ENCODE results near the gene PDE3A. TPM values are rescaled to one million over a fixed set of nuclear protein-coding genes. Genes with fewer than 3 reads are reported as not detected.

The PDE3A gene
- total RNA-seq, 2 donors from 2014 or later, result 78.3 to 110 TPM

GRCh38 chr12:20473133-20473532, 104.8 kb downstream of the PDE3A start:
- peak overlapping the region; percentile 35 to 78 for H3K27ac ChIP-seq
- no peaks in the 10 kb centered on the region for H3K9me3 ChIP-seq
- H3K27me3 ChIP-seq (replicated peaks; ENCODE audit: insufficient read depth), result no peaks in the 10 kb centered on the region
- no peak overlapping the region for H3K4me3 ChIP-seq
- no peaks in the 10 kb centered on the region for H3K36me3 ChIP-seq
- ATAC-seq (ENCODE audit: insufficient number of reproducible peaks, low FRiP score, low read depth) (no peak), DNase-seq (ENCODE audit: low spot score) (no peak)
- no peak for TF ChIP-seq CTCF (IDR thresholded peaks at IDR 0.05)
- H3K4me1 ChIP-seq (ENCODE audit: control insufficient read depth in 1 of 2, low read depth in 2 of 2), result peaks cover 21 to 93% of the 10 kb centered on the region in 2 donors

- Histone ChIP-seq H3K27ac (peak overlapping the region; percentile 71 to 78), H3K27me3 (replicated peaks; ENCODE audit: insufficient read depth) (no peaks in the 10 kb centered on the region), H3K36me3 (no peaks in the 10 kb centered on the region), H3K4me3 (peak overlapping the region; percentile 58), H3K9me3 (no peaks in the 10 kb centered on the region), H3K4me1 (ENCODE audit: control insufficient read depth in 1 of 2, low read depth in 2 of 2) (peaks cover 27 to 93% of the 10 kb centered on the region in 2 donors)
- no peak for DNase-seq (ENCODE audit: low spot score)
- no peak for TF ChIP-seq CTCF (IDR thresholded peaks at IDR 0.05)
- no peak for ATAC-seq (ENCODE audit: insufficient number of reproducible peaks, low FRiP score, low read depth)
Measured at GRCh38 chr12:20474016-20474415, 105.7 kb downstream of the PDE3A start.

- no peak for TF ChIP-seq CTCF (IDR thresholded peaks at IDR 0.05)
- ATAC-seq (ENCODE audit: insufficient number of reproducible peaks, low FRiP score, low read depth) (no peak), DNase-seq (ENCODE audit: low spot score) (no peak)
- no peaks in the 10 kb centered on the region for H3K9me3 ChIP-seq
- H3K27me3 ChIP-seq (replicated peaks; ENCODE audit: insufficient read depth), result no peaks in the 10 kb centered on the region
- H3K36me3 ChIP-seq, result no peaks in the 10 kb centered on the region
- H3K4me1 ChIP-seq (ENCODE audit: control insufficient read depth in 1 of 2, low read depth in 2 of 2), result peaks cover 29 to 93% of the 10 kb centered on the region in 2 donors
- H3K4me3 ChIP-seq, result peak overlapping the region; percentile 58
- H3K27ac ChIP-seq, result peak overlapping the region; percentile 71 to 78
Measured at GRCh38 chr12:20474443-20474842, 106.1 kb downstream of the PDE3A start.

- Histone ChIP-seq H3K27me3 (replicated peaks; ENCODE audit: insufficient read depth) (no peaks in the 10 kb centered on the region), H3K27ac (peak overlapping the region; percentile 71 to 78)
- ATAC-seq (ENCODE audit: insufficient number of reproducible peaks, low FRiP score, low read depth), result peak; percentile 22
Measured at GRCh38 chr12:20475542-20475941, 107.2 kb downstream of the PDE3A start.

GRCh38 chr12:20476551-20476950, 108.2 kb downstream of the PDE3A start:
- Histone ChIP-seq H3K36me3 (no peaks in the 10 kb centered on the region), H3K4me1 (ENCODE audit: control insufficient read depth in 1 of 2, low read depth in 2 of 2) (peaks cover 33 to 93% of the 10 kb centered on the region in 2 donors), H3K4me3 (peak overlapping the region; percentile 52), H3K27ac (peak overlapping the region; percentile 71 to 78), H3K9me3 (no peaks in the 10 kb centered on the region), H3K27me3 (replicated peaks; ENCODE audit: insufficient read depth) (no peaks in the 10 kb centered on the region)
- DNase-seq (ENCODE audit: low spot score), result no peak
- no peak for ATAC-seq (ENCODE audit: insufficient number of reproducible peaks, low FRiP score, low read depth)
- no peak for TF ChIP-seq CTCF (IDR thresholded peaks at IDR 0.05)

More at GRCh38 chr12:20475542-20475941, 107.2 kb downstream of the PDE3A start:
- no peak for DNase-seq (ENCODE audit: low spot score)
- no peak for TF ChIP-seq CTCF (IDR thresholded peaks at IDR 0.05)
- Histone ChIP-seq H3K36me3 (no peaks in the 10 kb centered on the region), H3K9me3 (no peaks in the 10 kb centered on the region), H3K4me1 (ENCODE audit: control insufficient read depth in 1 of 2, low read depth in 2 of 2) (peaks cover 30 to 93% of the 10 kb centered on the region in 2 donors), H3K4me3 (peak overlapping the region; percentile 58)

Measured in thoracic aorta (tissue), 2 donors.